Measurements from ENCODE around the gene S100A5.
A peak's percentile ranks its signal among the peaks of the same experiment; 100 is the strongest.
"Not testable (repeated sequence)": the region's sequence is repeated elsewhere in the genome, so short reads cannot be mapped to it uniquely, and the experiment has no call there.

The S100A5 gene

DNA sequence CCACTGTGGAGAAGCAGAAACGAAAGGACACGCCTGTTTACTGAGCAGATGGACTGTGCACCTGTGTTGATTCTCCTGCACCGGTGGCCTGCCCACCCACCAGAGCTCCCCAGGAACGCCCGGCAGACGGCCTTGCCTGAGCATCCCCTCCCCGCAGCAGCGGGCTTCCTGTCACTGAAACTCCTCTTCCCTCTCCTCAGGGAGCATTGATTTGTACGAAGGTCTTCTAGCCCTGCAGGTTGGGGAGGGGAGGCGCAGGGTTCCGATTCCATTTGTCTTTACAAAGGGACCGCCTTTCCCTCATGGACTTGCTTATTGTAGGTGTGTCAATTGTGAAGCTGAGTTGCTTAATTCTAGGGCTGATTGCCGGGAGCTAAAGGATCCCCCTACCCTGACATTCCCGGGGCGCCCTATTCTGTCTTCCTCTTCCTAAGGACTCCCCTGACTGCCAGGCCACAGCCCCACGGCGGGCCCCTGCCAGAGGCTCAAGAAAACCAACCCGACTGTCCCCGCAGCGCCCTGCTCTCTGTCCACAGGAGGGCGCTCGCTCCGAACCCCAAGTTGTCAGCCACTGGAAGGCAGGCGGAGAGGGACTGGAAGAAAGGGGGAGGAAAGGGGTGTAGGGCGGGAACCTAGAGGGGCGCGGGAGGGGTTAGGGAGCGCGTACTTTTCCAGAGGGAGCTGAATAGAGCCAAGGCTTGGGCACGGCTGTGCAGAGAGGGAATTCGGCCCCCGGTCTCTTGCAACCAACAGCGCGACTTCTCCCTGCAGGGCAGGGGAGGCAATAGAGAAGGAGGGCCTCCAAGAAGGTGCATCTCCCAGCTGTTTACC, 7.8 kb downstream of the S100A5 start:
- DNase-seq = peak; percentile 81

DNA sequence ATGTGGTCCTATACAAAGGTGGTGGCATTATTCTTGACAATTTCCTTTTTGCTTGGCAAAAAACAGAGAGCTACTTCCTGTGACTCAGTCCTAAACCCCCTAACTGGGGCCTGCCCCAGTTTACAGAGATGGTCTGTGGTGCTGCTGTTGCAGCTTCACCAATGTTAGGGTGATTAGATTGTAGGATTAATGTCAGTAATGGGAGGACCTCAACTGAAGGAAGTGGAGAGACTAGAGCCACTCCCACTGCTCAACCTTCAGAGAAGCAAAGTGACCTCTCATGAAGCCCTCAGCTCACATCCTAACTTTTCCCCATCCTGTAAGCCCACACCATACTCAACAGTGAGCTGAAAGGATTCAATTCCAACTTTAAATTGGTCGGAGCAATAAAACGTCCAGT, 8.6 kb downstream of the S100A5 start:
- DNase-seq = no peak

DNA sequence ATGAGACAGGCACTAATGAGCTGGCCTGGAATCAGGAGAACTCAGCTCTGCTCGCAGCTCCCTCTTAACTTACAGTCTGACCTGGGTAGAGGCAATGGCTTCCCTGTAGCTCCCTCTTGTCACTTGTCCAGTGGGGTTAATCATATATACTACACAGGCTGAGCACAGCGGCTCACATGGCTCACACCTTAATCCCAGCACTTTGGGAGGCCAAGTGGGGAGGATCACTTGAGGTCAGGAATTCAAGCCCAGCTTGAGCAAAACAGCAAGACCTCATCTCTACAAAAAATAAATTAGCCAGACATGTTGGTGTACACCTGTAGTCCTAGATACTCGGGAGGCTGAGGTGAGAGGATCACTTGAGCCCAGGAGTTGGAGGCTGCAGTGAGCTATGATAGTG, 9.1 kb downstream of the S100A5 start:
- no peak for DNase-seq

GRCh38 chr1:153527683-153528040, 13.1 kb downstream of the S100A5 start:
- no peak for DNase-seq

GRCh38 chr1:153527023-153527682, 13.6 kb downstream of the S100A5 start:
- no peak for DNase-seq

GRCh38 chr1:153526132-153526543, 14.6 kb downstream of the S100A5 start:
- DNase-seq = peak; percentile 30

DNA sequence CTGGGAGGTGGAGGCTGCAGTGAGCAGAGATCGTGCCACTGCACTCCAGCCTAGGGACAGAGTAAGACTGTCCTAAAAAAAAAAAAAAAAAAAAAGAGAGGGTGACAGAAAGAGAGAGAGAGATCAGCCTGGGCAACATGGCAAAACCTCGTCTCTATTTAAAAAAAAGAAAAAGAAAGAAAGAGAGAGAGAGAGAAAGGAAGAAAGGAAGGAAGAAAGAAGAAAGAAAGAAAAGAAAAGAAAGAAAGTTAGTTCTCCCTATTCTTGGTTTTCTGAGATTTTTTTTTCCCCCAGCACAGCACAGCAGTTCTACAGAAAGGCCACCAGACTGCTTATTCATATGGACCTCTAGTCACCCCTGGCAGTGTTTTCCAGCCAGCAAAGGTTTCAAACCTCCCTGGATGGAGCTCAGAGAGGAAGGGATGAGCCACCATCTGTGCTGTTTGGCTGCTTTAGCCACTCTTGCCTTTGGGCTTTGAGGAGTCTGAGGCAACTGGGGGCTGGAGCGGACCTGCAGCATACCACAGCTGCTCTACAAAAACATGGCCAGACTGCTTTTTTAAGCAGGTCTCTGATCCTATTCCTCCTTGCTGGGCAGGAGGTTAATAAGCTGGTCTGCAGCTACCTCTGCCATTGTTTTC, 15.5 kb downstream of the S100A5 start:
- no peak for DNase-seq

DNA sequence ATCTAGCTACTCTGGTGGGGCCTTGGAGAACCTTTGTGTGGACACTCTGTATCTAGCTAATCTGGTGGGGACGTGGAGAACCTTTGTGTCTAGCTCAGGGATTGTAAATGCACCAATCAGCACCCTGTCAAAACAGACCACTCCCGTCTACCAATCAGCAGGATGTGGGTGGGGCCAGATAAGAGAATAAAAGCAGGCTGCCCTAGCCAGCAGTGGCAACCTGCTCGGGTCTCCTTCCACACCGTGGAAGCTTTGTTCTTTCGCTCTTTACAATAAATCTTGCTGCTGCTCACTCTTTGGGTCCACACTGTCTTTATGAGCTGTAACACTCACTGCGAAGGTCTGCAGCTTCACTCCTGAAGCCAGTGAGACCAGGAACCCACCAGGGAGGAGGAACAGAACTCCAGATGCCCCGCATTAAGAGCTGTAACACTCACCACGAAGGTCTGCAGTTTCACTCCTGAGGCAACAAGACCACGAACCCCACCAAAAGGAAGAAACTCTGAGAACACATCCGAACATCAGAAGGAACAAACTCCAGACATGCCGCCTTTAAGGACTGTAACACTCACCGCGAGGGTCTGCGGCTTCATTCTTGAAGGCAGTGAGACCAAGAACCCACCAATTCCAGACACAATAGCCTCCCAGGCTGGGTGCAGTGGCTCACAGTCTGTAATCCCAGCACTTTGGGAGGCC, 18.2 kb downstream of the S100A5 start:
- DNase-seq = not testable (repeated sequence)

DNA sequence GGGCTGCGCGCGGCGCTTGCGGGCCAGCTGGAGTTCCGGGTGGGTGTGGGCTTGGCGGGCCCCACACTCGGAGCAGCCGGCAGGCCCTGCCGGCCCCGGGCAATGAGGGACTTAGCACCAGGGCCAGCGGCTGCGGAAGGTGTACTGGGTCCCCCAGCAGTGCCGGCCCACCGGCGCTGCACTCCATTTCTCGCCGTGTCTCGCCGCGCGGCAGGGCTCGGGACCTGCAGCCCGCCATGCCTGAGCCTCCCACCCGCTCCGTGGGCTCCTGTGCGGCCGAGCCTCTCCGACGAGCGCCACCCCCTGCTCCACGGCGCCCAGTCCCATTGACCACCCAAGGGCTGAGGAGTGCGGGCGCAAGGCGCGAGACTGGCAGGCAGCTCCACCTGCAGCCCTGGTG, 18.9 kb downstream of the S100A5 start:
- not testable (repeated sequence) for DNase-seq

DNA sequence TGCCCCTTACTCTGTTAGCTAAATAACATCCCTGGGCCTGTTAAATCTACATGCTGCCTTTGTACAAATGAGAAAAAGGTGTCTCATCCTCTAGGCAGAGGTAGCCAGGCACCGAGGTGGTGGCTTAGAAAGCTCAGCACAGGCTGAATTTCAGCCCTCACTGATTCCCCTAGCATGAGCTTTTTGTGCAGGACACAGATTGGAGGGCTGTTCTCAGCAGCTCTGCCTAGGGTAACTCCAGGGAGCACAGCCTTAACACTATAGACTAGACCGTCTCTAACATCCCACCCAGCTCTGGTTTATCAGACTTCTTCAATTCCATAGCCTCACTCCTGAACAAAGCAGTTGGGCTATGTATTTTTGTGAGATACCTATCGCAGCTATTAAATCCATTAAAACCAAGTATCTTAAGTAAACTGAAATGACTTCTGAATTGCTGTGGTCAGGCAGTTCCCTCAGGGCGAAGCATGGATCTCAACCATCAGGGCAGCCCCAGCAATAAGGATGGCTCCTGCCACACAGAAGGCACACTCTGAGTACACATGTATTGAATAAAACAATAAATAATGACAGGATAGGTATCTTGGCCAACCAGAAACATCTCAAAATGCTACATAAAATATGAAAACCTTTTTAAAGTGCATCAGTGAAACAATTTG, 19.8 kb downstream of the S100A5 start:
- DNase-seq = no peak

- not testable (repeated sequence) for DNase-seq
Observed at GRCh38 chr1:153520137-153520691, 20.5 kb downstream of the S100A5 start.

DNA sequence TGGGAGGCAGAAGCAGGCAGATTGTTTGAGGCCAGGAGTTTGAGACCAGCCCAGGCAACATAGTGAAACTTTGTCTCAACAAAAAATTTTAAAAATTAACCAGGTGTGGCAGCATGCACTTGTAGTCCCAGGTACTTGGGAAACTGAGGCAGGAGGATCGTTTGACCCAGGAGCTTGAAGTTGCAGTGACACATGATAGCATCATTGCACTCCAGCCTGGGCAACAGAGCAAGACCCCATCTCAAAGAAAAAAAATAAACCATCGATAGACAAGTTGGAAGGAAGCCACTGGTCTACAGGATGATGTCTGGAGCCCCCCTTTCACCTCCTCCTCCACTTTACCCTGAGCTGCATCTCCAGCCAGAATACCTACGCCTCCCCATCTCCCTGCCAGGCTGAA, 21.5 kb downstream of the S100A5 start:
- no peak for DNase-seq

GRCh38 chr1:153515504-153516394, 25.0 kb downstream of the S100A5 start:
- DNase-seq = peak; percentile 73

DNA sequence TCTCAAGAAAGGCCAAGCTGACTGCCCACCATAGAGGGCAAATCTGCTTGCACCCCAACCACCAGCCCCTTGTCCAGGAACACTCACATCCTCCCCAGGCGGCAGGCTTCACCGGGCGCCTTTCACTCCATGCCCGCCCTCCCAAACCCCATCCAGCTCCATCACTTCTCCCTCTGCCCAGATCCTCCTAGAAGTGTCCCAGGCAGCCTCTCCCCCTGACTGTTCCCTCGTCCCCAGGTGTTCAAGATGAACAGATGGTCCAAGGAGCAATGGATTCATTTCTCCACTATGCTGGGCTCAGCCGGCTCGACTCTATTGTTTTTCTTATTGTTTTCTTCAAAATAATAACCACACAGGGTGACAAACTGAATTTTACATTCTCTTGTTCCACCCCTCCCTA, 27.1 kb downstream of the S100A5 start:
- DNase-seq = no peak

- no peak for DNase-seq
Observed at GRCh38 chr1:153513023-153513422, 27.7 kb downstream of the S100A5 start.

DNA sequence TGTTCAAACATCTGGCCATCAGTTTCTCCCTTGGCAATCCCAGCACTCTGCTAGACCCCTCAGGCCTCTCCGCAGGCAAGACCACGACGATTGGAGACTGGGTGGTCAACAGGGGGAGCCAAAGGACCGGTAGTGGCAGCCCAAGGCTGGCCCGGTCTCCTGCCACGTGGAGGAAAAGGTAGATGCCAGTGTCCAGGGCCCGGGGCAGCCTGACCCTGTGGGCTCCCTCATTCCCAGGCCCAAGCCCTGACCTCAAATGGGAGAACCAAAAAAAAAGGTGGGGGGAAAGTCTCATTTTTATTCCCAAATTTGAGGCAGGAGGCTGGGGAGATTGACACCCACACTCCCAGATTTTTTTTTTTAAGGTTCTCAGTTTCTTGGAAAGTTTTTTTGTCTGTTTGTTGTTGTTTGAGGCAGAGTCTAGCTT, 29.7 kb downstream of the S100A5 start:
- peak; percentile 86 for DNase-seq

- peak; percentile 47 for DNase-seq
Observed at GRCh38 chr1:153509729-153510354, 30.9 kb downstream of the S100A5 start.

- DNase-seq = no peak
Observed at GRCh38 chr1:153509036-153509435, 31.7 kb downstream of the S100A5 start.

DNA sequence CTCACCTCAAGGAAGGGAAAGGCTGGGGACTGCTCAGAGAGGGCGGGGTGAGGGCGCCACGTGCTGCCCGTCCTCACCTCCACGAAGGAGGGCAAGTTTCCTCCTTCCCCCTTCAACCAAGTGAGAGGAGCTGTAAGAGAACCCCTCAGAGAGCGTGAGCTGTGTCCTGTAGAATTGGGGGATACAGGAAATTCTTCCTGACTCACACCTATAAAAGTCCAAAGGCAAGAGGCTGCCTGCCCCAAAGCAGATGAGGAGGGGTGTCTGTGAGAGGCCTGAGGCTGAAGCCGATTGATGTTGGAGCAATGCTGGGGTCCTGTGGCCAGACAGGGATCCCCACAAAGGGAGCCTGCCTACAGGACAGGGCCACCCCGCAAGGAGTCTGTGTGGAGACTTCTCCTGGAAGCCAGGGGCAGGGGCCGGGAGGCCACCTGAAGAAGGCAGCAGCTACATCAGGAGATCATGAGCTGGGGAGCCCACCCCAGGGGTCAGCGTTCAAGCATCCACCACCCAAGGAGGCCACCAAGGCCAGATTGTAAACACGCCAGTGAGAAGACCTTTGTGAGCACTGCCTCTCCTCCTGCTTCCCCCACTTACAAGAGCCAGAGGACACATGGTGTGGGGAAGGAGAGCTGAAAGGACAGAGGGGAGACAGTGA, 32.7 kb downstream of the S100A5 start:
- DNase-seq = no peak

GRCh38 chr1:153506831-153507413, 33.8 kb downstream of the S100A5 start:
- no peak for DNase-seq

All from NCI-H510A treated with DMSO at 0.1 percent for 48 hours (cell line).